HEK293 (cell line): ENCODE data around the gene LRCH4.

Experiments used
- CTCF ChIA-PET: fragments of 350-600 bp; formaldehyde crosslinking; extraction: SDS; loops from one replicate; lab custom pipeline; 2021; ENCODE audit warnings: antibody characterized with exemption; lab: Yijun Ruan, JAX
- POLR2A ChIA-PET: fragments of 300-600 bp; formaldehyde crosslinking; extraction: SDS; loops from one replicate; lab custom pipeline; 2020; ENCODE audit warnings: antibody characterized with exemption, inconsistent platforms; lab: Yijun Ruan, JAX
- H3K27ac ChIP-seq: fragments of 200-500 bp; sonication (Bioruptor generic); 2 replicates; pipeline ENCODE4 v1.5.1; 2014; ENCODE audit warnings: low read depth, low read length, control low read depth, inconsistent platforms; ENCODE audit errors: extremely low read depth
- H3K36me3 ChIP-seq, 2 experiments: fragments of 200-500 bp in 1 of 2; sonication (Bioruptor generic) in 1 of 2; 1 replicate in 1 of 2; 2 replicates in 1 of 2; pipeline ENCODE4 v1.5.1; 2014 to 2017; ENCODE audit warnings: inconsistent platforms in 2 of 2, low read length in 2 of 2; ENCODE audit not compliant: control insufficient read depth in 2 of 2, insufficient read depth in 1 of 2
- H3K4me1 ChIP-seq: fragments of 200-500 bp; sonication (Bioruptor generic); 2 replicates; pipeline ENCODE4 v1.5.1; 2014; ENCODE audit warnings: mild to moderate bottlenecking, low read length, inconsistent platforms; ENCODE audit not compliant: control insufficient read depth, insufficient read depth
- H3K4me3 ChIP-seq: 2 replicates; pipeline ENCODE4 v1.5.1; 2011; ENCODE audit warnings: low read depth, mild to moderate bottlenecking, control low read depth, low read length, moderate library complexity
- H3K9me3 ChIP-seq: fragments of 200-500 bp; sonication (Bioruptor generic); 2 replicates; pipeline ENCODE4 v1.5.1; 2014; ENCODE audit warnings: low read depth, low read length, inconsistent platforms; ENCODE audit not compliant: control insufficient read depth, insufficient read depth
- BCL11B ChIP-seq: fragments of 450-650 bp; formaldehyde crosslinking; IDR thresholded peaks from 2 replicates; pipeline ENCODE4 v1.5.1; 2016; ENCODE audit warnings: low read depth, missing biosample characterization, missing genetic modification characterization
- KLF16 ChIP-seq: fragments of 450-650 bp; formaldehyde crosslinking; IDR thresholded peaks from 2 replicates; pipeline ENCODE4 v1.5.1; 2017; ENCODE audit warnings: missing biosample characterization, missing genetic modification characterization
- MZF1 ChIP-seq: fragments of 450-650 bp; formaldehyde crosslinking; IDR thresholded peaks from 2 replicates; pipeline ENCODE4 v1.5.1; 2017; ENCODE audit warnings: missing biosample characterization, missing genetic modification characterization, borderline replicate concordance
- PRDM1 ChIP-seq: fragments of 450-650 bp; formaldehyde crosslinking; IDR thresholded peaks from 2 replicates; pipeline ENCODE4; 2016; ENCODE audit warnings: missing biosample characterization, missing genetic modification characterization
- SALL2 ChIP-seq: fragments of 450-650 bp; formaldehyde crosslinking; IDR thresholded peaks from 2 replicates; pipeline ENCODE4 v1.5.0; 2017; ENCODE audit warnings: missing biosample characterization, mild to moderate bottlenecking, missing genetic modification characterization, borderline replicate concordance
- ZBTB10 ChIP-seq: fragments of 450-650 bp; formaldehyde crosslinking; IDR thresholded peaks from 2 replicates; pipeline ENCODE4 v1.5.1; 2016; ENCODE audit warnings: missing biosample characterization, missing genetic modification characterization
- ZNF223 ChIP-seq: fragments of 450-650 bp; formaldehyde crosslinking; IDR thresholded peaks from 2 replicates; pipeline ENCODE4 v1.5.1; 2016; ENCODE audit warnings: missing biosample characterization, missing genetic modification characterization
- ZNF335 ChIP-seq: fragments of 450-650 bp; formaldehyde crosslinking; conservative IDR thresholded peaks from 2 replicates; pipeline ENCODE4 v1.5.1; 2016; ENCODE audit warnings: missing biosample characterization, missing genetic modification characterization
- ZNF366 ChIP-seq: fragments of 450-650 bp; formaldehyde crosslinking; conservative IDR thresholded peaks from 2 replicates; pipeline ENCODE4 v1.5.1; 2016; ENCODE audit warnings: missing biosample characterization, missing genetic modification characterization
- ZNF391 ChIP-seq: fragments of 450-650 bp; formaldehyde crosslinking; IDR thresholded peaks from 2 replicates; pipeline ENCODE4 v1.5.1; 2016; ENCODE audit warnings: low read depth, missing biosample characterization, missing genetic modification characterization, borderline replicate concordance
- ZNF501 ChIP-seq: fragments of 450-650 bp; formaldehyde crosslinking; IDR thresholded peaks from 2 replicates; pipeline ENCODE4 v1.5.1; 2016; ENCODE audit warnings: missing biosample characterization, missing genetic modification characterization
- ZNF521 ChIP-seq: fragments of 450-650 bp; formaldehyde crosslinking; IDR thresholded peaks from 2 replicates; pipeline ENCODE4 v1.5.1; 2017; ENCODE audit warnings: missing biosample characterization, mild to moderate bottlenecking, missing genetic modification characterization
- ZNF580 ChIP-seq: fragments of 450-650 bp; formaldehyde crosslinking; IDR thresholded peaks from 2 replicates; pipeline ENCODE4 v1.5.1; 2016; ENCODE audit warnings: missing biosample characterization, missing genetic modification characterization
- ZNF600 ChIP-seq: fragments of 450-650 bp; formaldehyde crosslinking; IDR thresholded peaks from 2 replicates; pipeline ENCODE4 v1.5.1; 2016; ENCODE audit warnings: missing biosample characterization, missing genetic modification characterization
- ZNF623 ChIP-seq: fragments of 450-650 bp; formaldehyde crosslinking; IDR thresholded peaks from 2 replicates; pipeline ENCODE4 v1.5.1; 2016; ENCODE audit warnings: missing biosample characterization, missing genetic modification characterization
- ZNF645 ChIP-seq: fragments of 450-650 bp; formaldehyde crosslinking; IDR thresholded peaks from 2 replicates; pipeline ENCODE4; 2016; ENCODE audit warnings: missing biosample characterization, missing genetic modification characterization
- ZNF777 ChIP-seq: fragments of 450-650 bp; formaldehyde crosslinking; IDR thresholded peaks from 2 replicates; pipeline ENCODE4 v1.5.1; 2017; ENCODE audit warnings: missing biosample characterization, missing genetic modification characterization, borderline replicate concordance
- ZNF785 ChIP-seq: fragments of 450-650 bp; formaldehyde crosslinking; IDR thresholded peaks from 2 replicates; pipeline ENCODE4 v1.5.1; 2016; ENCODE audit warnings: missing biosample characterization, missing genetic modification characterization
- TF ChIP-seq, protein P1 (sequence below): fragments of 450-650 bp; formaldehyde crosslinking; IDR thresholded peaks from 2 replicates; pipeline ENCODE4 v1.5.1; 2017; ENCODE audit warnings: missing biosample characterization, missing genetic modification characterization
- TF ChIP-seq, protein P2 (sequence below): fragments of 450-650 bp; formaldehyde crosslinking; IDR thresholded peaks from 2 replicates; pipeline ENCODE4 v1.5.1; 2016; ENCODE audit warnings: missing biosample characterization, missing genetic modification characterization
- TF ChIP-seq, protein P3 (sequence below): IDR thresholded peaks from 2 replicates; pipeline ENCODE4 v1.6.1; 2011; ENCODE audit warnings: mild to moderate bottlenecking, low read depth, low read length, borderline replicate concordance
- TF ChIP-seq, protein P4 (sequence below): fragments of 450-650 bp; formaldehyde crosslinking; IDR thresholded peaks from 2 replicates; pipeline ENCODE4 v1.5.1; 2016; ENCODE audit warnings: missing biosample characterization, missing genetic modification characterization

LRCH4 gene

DNA sequence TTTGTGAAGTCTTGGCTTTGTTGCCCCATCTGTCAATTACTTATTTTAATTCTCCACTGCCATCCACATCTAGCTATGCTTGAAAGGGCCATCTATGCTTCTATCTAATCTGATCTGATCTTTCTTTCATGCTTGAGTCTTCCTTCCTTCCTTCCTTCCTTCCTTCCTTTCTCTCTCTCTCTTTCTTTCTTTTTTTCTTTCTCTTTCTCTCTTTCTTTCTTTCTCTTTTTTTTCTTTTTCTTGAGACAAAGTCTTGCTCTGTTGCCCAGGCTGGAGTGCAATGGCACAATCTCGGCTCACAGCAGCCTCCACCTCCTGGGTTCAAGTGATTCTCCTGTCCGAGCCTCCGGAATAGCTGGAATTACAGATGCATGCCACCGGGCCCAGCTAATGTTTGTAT lies 44.1 kb upstream of the LRCH4 start:
- H3K9me3 ChIP-seq = no peaks in the 10 kb centered on the region
- ChIA-PET POLR2A (interaction anchor here (0.9 to 1.6 kb wide), 3 partner anchors 43 to 45 kb away, joined by 3 to 11 read pairs (median 3); partner anchors contain the start of genes FBXO24, GNB2 and LRCH4), CTCF (interaction anchor here (0.6 to 2.9 kb wide), 11 partner anchors 10 to 223 kb away, joined by 3 to 11 read pairs (median 5); partner anchors contain the start of genes FBXO24, LRCH4, MOSPD3 and SLC12A9)
- no peaks in the 10 kb centered on the region for H3K36me3 ChIP-seq
- H3K4me3 ChIP-seq = no peak overlapping the region
- H3K4me1 ChIP-seq = no peaks in the 10 kb centered on the region
- H3K27ac ChIP-seq = no peak overlapping the region
- TF ChIP-seq ZNF623 (tag by site-specific recombination) (no peak), PRDM1 (tag by site-specific recombination) (peak; percentile 53), ZNF366 (tag by site-specific recombination) (peak; percentile 88), ZNF600 (tag by site-specific recombination) (no peak)

DNA sequence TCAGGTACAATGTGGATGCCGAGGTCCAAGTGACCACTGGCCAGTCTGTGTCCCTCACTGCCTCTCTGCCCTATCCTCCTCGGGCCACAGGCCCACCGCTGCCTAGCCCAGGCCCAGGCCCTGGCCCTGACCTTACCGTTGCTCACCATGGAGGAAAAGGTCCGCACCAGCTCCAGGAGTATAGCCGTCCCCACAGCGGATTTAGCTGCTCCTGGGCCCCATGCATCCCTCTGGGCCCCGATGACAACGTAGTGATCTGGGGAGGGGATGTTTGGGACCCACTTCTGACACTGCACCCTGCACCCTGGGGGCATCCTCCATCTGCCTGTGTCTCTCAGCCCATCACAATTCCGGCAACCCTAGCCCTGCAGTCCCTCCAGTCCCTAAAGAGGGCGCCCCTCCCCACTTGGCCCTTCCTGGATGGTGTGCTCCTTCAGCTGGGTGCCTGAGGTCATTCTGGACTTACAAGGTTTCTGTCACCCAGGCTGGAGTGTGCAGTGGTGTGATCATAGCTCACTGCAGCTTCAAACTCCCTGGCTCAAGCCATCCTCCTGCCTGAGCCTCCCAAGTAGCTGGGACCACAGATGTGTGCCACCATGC lies 43.3 kb upstream of the LRCH4 start:
- Histone ChIP-seq H3K4me1 (no peaks in the 10 kb centered on the region), H3K27ac (no peak overlapping the region), H3K9me3 (no peaks in the 10 kb centered on the region), H3K4me3 (no peak overlapping the region), H3K36me3 (no peaks in the 10 kb centered on the region)
- ChIA-PET CTCF (interaction anchor here (0.6 to 2.9 kb wide), 14 partner anchors 8 to 223 kb away, joined by 3 to 11 read pairs (median 3); partner anchors contain the start of genes FBXO24, LRCH4, MOSPD3 and SLC12A9), POLR2A (interaction anchor here (0.9 to 1.6 kb wide), 3 partner anchors 44 to 45 kb away, joined by 3 to 11 read pairs (median 3); partner anchors contain the start of genes FBXO24, GNB2 and LRCH4)
- TF ChIP-seq BCL11B = no peak
- TF ChIP-seq ZNF335 (tag by site-specific recombination) = no peak
- no peak for TF ChIP-seq ZNF580
- TF ChIP-seq ZNF785 (tag by site-specific recombination) = no peak
- TF ChIP-seq ZNF223 = no peak
- no peak for TF ChIP-seq KLF16 (tag by site-specific recombination)
- TF ChIP-seq SALL2 (tag by site-specific recombination) = no peak
- no peak for TF ChIP-seq MZF1
- TF ChIP-seq ZNF501 (tag by site-specific recombination) = no peak
- TF ChIP-seq ZNF777 (tag by site-specific recombination) = no peak
- TF ChIP-seq, protein P1, sequence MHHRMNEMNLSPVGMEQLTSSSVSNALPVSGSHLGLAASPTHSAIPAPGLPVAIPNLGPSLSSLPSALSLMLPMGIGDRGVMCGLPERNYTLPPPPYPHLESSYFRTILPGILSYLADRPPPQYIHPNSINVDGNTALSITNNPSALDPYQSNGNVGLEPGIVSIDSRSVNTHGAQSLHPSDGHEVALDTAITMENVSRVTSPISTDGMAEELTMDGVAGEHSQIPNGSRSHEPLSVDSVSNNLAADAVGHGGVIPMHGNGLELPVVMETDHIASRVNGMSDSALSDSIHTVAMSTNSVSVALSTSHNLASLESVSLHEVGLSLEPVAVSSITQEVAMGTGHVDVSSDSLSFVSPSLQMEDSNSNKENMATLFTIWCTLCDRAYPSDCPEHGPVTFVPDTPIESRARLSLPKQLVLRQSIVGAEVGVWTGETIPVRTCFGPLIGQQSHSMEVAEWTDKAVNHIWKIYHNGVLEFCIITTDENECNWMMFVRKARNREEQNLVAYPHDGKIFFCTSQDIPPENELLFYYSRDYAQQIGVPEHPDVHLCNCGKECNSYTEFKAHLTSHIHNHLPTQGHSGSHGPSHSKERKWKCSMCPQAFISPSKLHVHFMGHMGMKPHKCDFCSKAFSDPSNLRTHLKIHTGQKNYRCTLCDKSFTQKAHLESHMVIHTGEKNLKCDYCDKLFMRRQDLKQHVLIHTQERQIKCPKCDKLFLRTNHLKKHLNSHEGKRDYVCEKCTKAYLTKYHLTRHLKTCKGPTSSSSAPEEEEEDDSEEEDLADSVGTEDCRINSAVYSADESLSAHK (tag by site-specific recombination) = no peak
- no peak for TF ChIP-seq ZNF645 (tag by site-specific recombination)
- no peak for TF ChIP-seq ZNF391 (tag by site-specific recombination)
- TF ChIP-seq, protein P2, sequence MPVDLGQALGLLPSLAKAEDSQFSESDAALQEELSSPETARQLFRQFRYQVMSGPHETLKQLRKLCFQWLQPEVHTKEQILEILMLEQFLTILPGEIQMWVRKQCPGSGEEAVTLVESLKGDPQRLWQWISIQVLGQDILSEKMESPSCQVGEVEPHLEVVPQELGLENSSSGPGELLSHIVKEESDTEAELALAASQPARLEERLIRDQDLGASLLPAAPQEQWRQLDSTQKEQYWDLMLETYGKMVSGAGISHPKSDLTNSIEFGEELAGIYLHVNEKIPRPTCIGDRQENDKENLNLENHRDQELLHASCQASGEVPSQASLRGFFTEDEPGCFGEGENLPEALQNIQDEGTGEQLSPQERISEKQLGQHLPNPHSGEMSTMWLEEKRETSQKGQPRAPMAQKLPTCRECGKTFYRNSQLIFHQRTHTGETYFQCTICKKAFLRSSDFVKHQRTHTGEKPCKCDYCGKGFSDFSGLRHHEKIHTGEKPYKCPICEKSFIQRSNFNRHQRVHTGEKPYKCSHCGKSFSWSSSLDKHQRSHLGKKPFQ (tag by site-specific recombination) = peak; percentile 68
- TF ChIP-seq, protein P3, sequence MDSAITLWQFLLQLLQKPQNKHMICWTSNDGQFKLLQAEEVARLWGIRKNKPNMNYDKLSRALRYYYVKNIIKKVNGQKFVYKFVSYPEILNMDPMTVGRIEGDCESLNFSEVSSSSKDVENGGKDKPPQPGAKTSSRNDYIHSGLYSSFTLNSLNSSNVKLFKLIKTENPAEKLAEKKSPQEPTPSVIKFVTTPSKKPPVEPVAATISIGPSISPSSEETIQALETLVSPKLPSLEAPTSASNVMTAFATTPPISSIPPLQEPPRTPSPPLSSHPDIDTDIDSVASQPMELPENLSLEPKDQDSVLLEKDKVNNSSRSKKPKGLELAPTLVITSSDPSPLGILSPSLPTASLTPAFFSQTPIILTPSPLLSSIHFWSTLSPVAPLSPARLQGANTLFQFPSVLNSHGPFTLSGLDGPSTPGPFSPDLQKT = no peak
- TF ChIP-seq ZBTB10 = no peak
- TF ChIP-seq ZNF521 = no peak
- TF ChIP-seq, protein P4, sequence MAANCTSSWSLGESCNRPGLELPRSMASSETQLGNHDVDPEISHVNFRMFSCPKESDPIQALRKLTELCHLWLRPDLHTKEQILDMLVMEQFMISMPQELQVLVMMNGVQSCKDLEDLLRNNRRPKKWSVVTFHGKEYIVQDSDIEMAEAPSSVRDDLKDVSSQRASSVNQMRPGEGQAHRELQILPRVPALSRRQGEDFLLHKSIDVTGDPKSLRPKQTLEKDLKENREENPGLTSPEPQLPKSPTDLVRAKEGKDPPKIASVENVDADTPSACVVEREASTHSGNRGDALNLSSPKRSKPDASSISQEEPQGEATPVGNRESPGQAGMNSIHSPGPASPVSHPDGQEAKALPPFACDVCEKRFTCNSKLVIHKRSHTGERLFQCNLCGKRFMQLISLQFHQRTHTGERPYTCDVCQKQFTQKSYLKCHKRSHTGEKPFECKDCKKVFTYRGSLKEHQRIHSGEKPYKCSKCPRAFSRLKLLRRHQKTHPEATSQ (tag by site-specific recombination) = no peak
